H1 (cell line): ENCODE results near the gene ADCY2. TPM values are rescaled to one million over a fixed set of nuclear protein-coding genes. Genes with fewer than 3 reads are reported as not detected.

Experiments used
- CTCF ChIA-PET: fragments of 300-600 bp; sonication (Branson Sonifier 250); formaldehyde crosslinking; loops from one replicate; lab custom pipeline; 2021; ENCODE audit not compliant: partially characterized antibody; lab: Charles Lee
- POLR2A ChIA-PET: fragments of 300-600 bp; sonication (Branson Sonifier 250); formaldehyde crosslinking; loops from one replicate; lab custom pipeline; 2021; ENCODE audit warnings: inconsistent platforms; ENCODE audit not compliant: partially characterized antibody; lab: Charles Lee
- DNase-seq, 2 experiments: peaks; one replicate each; pipeline versions ENCODE4 v3.0.0 to v3.0.0-alpha.2; 2010 to 2022; ENCODE audit warnings: low spot score in 2 of 2, low read depth in 1 of 2, mixed read lengths in 1 of 2
- FAIRE-seq: peaks from 2 replicates; lab custom pipeline; 2011; peaks lifted over from hg19 to GRCh38; lab: Jason Lieb, UNC
- H2AFZ ChIP-seq: 2 replicates; pipeline ENCODE4 v1.8.1; 2012; ENCODE audit warnings: low read length, inconsistent platforms
- H2AK5ac ChIP-seq: 2 replicates; pipeline ENCODE4 v1.6.1; 2013; ENCODE audit warnings: low read depth, low read length
- H2BK120ac ChIP-seq: replicated peaks from 2 replicates; pipeline ENCODE3; 2013; ENCODE audit warnings: low read depth, low read length, inconsistent platforms
- H2BK12ac ChIP-seq: 2 replicates; pipeline ENCODE4 v1.6.1; 2013; ENCODE audit warnings: low read depth, low read length
- H2BK15ac ChIP-seq: 2 replicates; pipeline ENCODE4 v1.6.1; 2013; ENCODE audit warnings: low read length
- H2BK20ac ChIP-seq: 2 replicates; pipeline ENCODE4 v1.6.1; 2013; ENCODE audit warnings: low read length
- H2BK5ac ChIP-seq: 2 replicates; pipeline ENCODE4 v1.6.1; 2013; ENCODE audit warnings: low read depth, low read length
- H3K14ac ChIP-seq: 2 replicates; pipeline ENCODE4 v1.6.1; 2013; ENCODE audit warnings: inconsistent platforms; ENCODE audit not compliant: insufficient read length
- H3K18ac ChIP-seq: 2 replicates; pipeline ENCODE4 v1.6.1; 2013; ENCODE audit warnings: low read length; ENCODE audit errors: extremely low read depth
- H3K23ac ChIP-seq: 2 replicates; pipeline ENCODE4 v1.6.1; 2013; ENCODE audit warnings: inconsistent platforms; ENCODE audit not compliant: insufficient read length
- H3K23me2 ChIP-seq: 2 replicates; pipeline ENCODE4 v1.6.1; 2013; ENCODE audit warnings: low read depth, low read length
- H3K27ac ChIP-seq: 2 replicates; pipeline ENCODE4 v1.6.1; 2011; ENCODE audit warnings: low read depth, low read length, inconsistent platforms
- H3K27me3 ChIP-seq, 4 experiments: replicated peaks in 1 of 4; 1 replicate in 1 of 4; 2 replicates in 3 of 4; pipeline versions ENCODE4 v1.6.1 to v1.8.1; 2011 to 2013; ENCODE audit warnings: low read length in 3 of 4, mild to moderate bottlenecking in 3 of 4, inconsistent platforms in 2 of 4, mixed read lengths in 2 of 4, moderate library complexity in 1 of 4; ENCODE audit not compliant: control insufficient read depth in 3 of 4, insufficient read depth in 3 of 4; ENCODE audit errors: extremely low read depth in 1 of 4
- H3K36me3 ChIP-seq, 4 experiments: 2 replicates each; pipeline versions ENCODE4 v1.6.1 to v1.8.1; 2011 to 2013; ENCODE audit warnings: mild to moderate bottlenecking in 4 of 4, low read length in 3 of 4, moderate library complexity in 2 of 4, control low read depth in 1 of 4, inconsistent platforms in 1 of 4; ENCODE audit not compliant: insufficient read depth in 4 of 4, control insufficient read depth in 2 of 4
- H3K4ac ChIP-seq: replicated peaks from 2 replicates; pipeline ENCODE3; 2013; ENCODE audit warnings: low read length, low read depth, mixed read lengths, inconsistent platforms; ENCODE audit not compliant: insufficient read length
- H3K4me1 ChIP-seq, 4 experiments: replicated peaks in 1 of 4; 1 replicate in 1 of 4; 2 replicates in 3 of 4; pipeline versions ENCODE4 v1.6.1 to v1.8.1; 2011 to 2013; ENCODE audit warnings: low read length in 3 of 4, inconsistent platforms in 2 of 4, mixed read lengths in 1 of 4; ENCODE audit not compliant: insufficient read depth in 4 of 4, control insufficient read depth in 3 of 4
- H3K4me2 ChIP-seq, 2 experiments: 2 replicates each; pipeline versions ENCODE4 v1.6.1 to v1.8.1; 2011 to 2013; ENCODE audit warnings: low read depth in 2 of 2, low read length in 2 of 2, control low read depth in 1 of 2, inconsistent platforms in 1 of 2, mild to moderate bottlenecking in 1 of 2; ENCODE audit not compliant: insufficient read depth in 1 of 2
- H3K4me3 ChIP-seq, 4 experiments: fragments of 200-600, 300-600 bp in 1 of 4; sonication (generic), shearing (Covaris generic), sonication (Bioruptor Twin) in 1 of 4; 2 replicates each; pipeline versions ENCODE4 v1.5.1 to v1.8.1; 2011 to 2016; ENCODE audit warnings: low read length in 4 of 4, low read depth in 3 of 4, control low read depth in 2 of 4, inconsistent platforms in 2 of 4, mild to moderate bottlenecking in 2 of 4, mixed read lengths in 1 of 4, moderate library complexity in 1 of 4; ENCODE audit not compliant: insufficient read depth in 2 of 4; ENCODE audit errors: extremely low read depth in 1 of 4
- H3K56ac ChIP-seq: replicated peaks from 2 replicates; pipeline ENCODE3; 2013; ENCODE audit warnings: low read depth, mild to moderate bottlenecking, mixed read lengths, low read length, inconsistent platforms; ENCODE audit not compliant: insufficient read length
- H3K79me1 ChIP-seq: 2 replicates; pipeline ENCODE4 v1.6.1; 2013; ENCODE audit warnings: low read depth, low read length, control low read depth
- H3K79me2 ChIP-seq, 2 experiments: 2 replicates each; pipeline versions ENCODE4 v1.6.1 to v1.8.1; 2012 to 2013; ENCODE audit warnings: low read length in 2 of 2, mild to moderate bottlenecking in 2 of 2, inconsistent platforms in 1 of 2; ENCODE audit not compliant: insufficient read depth in 2 of 2, control insufficient read depth in 1 of 2
- H3K9ac ChIP-seq, 4 experiments: replicated peaks in 1 of 4; 1 replicate in 1 of 4; 2 replicates in 3 of 4; pipeline versions ENCODE4 v1.6.1 to v1.8.1; 2011 to 2013; ENCODE audit warnings: low read depth in 3 of 4, low read length in 3 of 4, control low read depth in 2 of 4, mild to moderate bottlenecking in 2 of 4, moderate library complexity in 2 of 4, inconsistent platforms in 1 of 4; ENCODE audit errors: extremely low read depth in 1 of 4
- H3K9me3 ChIP-seq, 2 experiments: 2 replicates each; pipeline versions ENCODE4 v1.6.1 to v1.8.1; 2012 to 2013; ENCODE audit warnings: mild to moderate bottlenecking in 2 of 2, moderate library complexity in 2 of 2, control low read depth in 1 of 2, inconsistent platforms in 1 of 2, low read depth in 1 of 2, low read length in 1 of 2, mixed read lengths in 1 of 2; ENCODE audit not compliant: insufficient read depth in 2 of 2
- H4K20me1 ChIP-seq, 2 experiments: replicated peaks in 1 of 2; 2 replicates each; pipeline versions ENCODE3 to v1.8.1; 2011 to 2013; ENCODE audit warnings: inconsistent platforms in 2 of 2, low read length in 2 of 2, mild to moderate bottlenecking in 1 of 2; ENCODE audit not compliant: insufficient read depth in 2 of 2, control insufficient read depth in 1 of 2
- H4K5ac ChIP-seq: 2 replicates; pipeline ENCODE4 v1.6.1; 2013; ENCODE audit warnings: low read length, low read depth, mixed read lengths, inconsistent platforms; ENCODE audit not compliant: insufficient read length
- H4K8ac ChIP-seq: 2 replicates; pipeline ENCODE4 v1.8.0; 2013; ENCODE audit warnings: mild to moderate bottlenecking, moderate library complexity, low read length, inconsistent platforms; ENCODE audit not compliant: insufficient read depth; ENCODE audit errors: extremely low read depth
- H4K91ac ChIP-seq: replicated peaks from 2 replicates; pipeline ENCODE3; 2013; ENCODE audit warnings: low read length, mixed read lengths, inconsistent platforms; ENCODE audit not compliant: insufficient read length
- ATF3 ChIP-seq: IDR thresholded peaks from 2 replicates; pipeline ENCODE4 v1.6.1; 2011; ENCODE audit warnings: low read depth, mild to moderate bottlenecking, low read length; ENCODE audit not compliant: insufficient read depth
- CBX8 ChIP-seq: fragments of 300-800, 300-1000 bp; sonication (generic); IDR thresholded peaks from 2 replicates; pipeline ENCODE4 v1.7.1; 2016; ENCODE audit warnings: low read depth, low read length, borderline replicate concordance
- CREB1 ChIP-seq: IDR thresholded peaks from 2 replicates; pipeline ENCODE4 v1.6.1; 2012; ENCODE audit warnings: inconsistent platforms
- EP300 ChIP-seq, 2 experiments: IDR thresholded peaks; 1 replicate in 1 of 2; 2 replicates in 1 of 2; pipeline ENCODE4 v1.6.1; 2011 to 2012; ENCODE audit warnings: low read depth in 2 of 2, low read length in 2 of 2, mild to moderate bottlenecking in 2 of 2, borderline replicate concordance in 1 of 2, inconsistent platforms in 1 of 2, moderate library complexity in 1 of 2
- FOSL1 ChIP-seq: IDR thresholded peaks from 2 replicates; pipeline ENCODE4 v1.6.1; 2011; ENCODE audit warnings: mild to moderate bottlenecking, low read depth, low read length, moderate library complexity; ENCODE audit not compliant: insufficient read depth
- HDAC2 ChIP-seq, 2 experiments: fragments of 300-600 bp in 1 of 2; sonication (generic) in 1 of 2; IDR thresholded peaks; 2 replicates each; pipeline ENCODE4 v1.6.1; 2011 to 2012; ENCODE audit warnings: low read depth in 2 of 2, low read length in 2 of 2, mild to moderate bottlenecking in 2 of 2, moderate library complexity in 2 of 2, borderline replicate concordance in 1 of 2, inconsistent platforms in 1 of 2
- JUND ChIP-seq: IDR thresholded peaks from 2 replicates; pipeline ENCODE4 v1.6.1; 2011; ENCODE audit warnings: mild to moderate bottlenecking, improper control_type of control experiment, low read length
- KDM5A ChIP-seq: fragments of 200-600 bp; IDR thresholded peaks from 2 replicates; pipeline ENCODE4 v1.7.1; 2012; ENCODE audit warnings: mild to moderate bottlenecking, low read length, inconsistent platforms, mixed read lengths
- POLR2A ChIP-seq, 2 experiments: IDR thresholded peaks; 1 replicate in 1 of 2; 2 replicates in 1 of 2; pipeline ENCODE4 v1.6.1; 2011; ENCODE audit warnings: low read depth in 2 of 2, low read length in 2 of 2, mild to moderate bottlenecking in 2 of 2; ENCODE audit errors: control extremely low read depth in 1 of 2
- RFX5 ChIP-seq: IDR thresholded peaks from 2 replicates; pipeline ENCODE4 v1.6.1; 2011; ENCODE audit warnings: low read depth, low read length, improper control_type of control experiment, borderline replicate concordance
- SP1 ChIP-seq: IDR thresholded peaks from 2 replicates; pipeline ENCODE4 v1.6.1; 2011; ENCODE audit warnings: low read depth, low read length
- SUZ12 ChIP-seq: fragments of 200-600 bp; sonication (generic); IDR thresholded peaks from 2 replicates; pipeline ENCODE4 v1.6.1; 2012; ENCODE audit warnings: mild to moderate bottlenecking, inconsistent platforms, low read length, moderate library complexity, mixed read lengths
- TBP ChIP-seq: IDR thresholded peaks from 2 replicates; pipeline ENCODE4 v1.6.1; 2011; ENCODE audit warnings: low read depth, low read length, improper control_type of control experiment
- ZNF274 ChIP-seq: IDR thresholded peaks from 2 replicates; pipeline ENCODE4 v1.7.0; 2012; ENCODE audit warnings: low read length, borderline replicate concordance; ENCODE audit errors: extremely low read depth
- WGBS, 2 experiments: shearing (Covaris generic) in 1 of 2; methylation state at CpG; one replicate each; pipeline versions ENCODE4 v1.1.6 to v1.1.7; 2013 to 2015; ENCODE audit warnings: low lambda C conversion rate in 2 of 2, mixed read lengths in 2 of 2, inconsistent platforms in 1 of 2, low coverage in 1 of 2, missing lambda C conversion rate in 1 of 2; ENCODE audit not compliant: insufficient replicate concordance in 2 of 2, insufficient coverage in 1 of 2, insufficient read length in 1 of 2; ENCODE audit errors: extremely low coverage in 1 of 2, missing lambda C conversion rate in 1 of 2; 5-methylcytosine and 5-hydroxymethylcytosine counted together
- polyA plus RNA-seq, 7 experiments: library from polyadenylated mRNA; depleted of rRNA in 3 of 7; stranded (reverse) in 5 of 7; unstranded in 2 of 7; fragments of >200 nt in 5 of 7; fragments of 200-250 nt in 2 of 7; gene quantifications; 1 replicate in 5 of 7; 2 replicates in 1 of 7; 4 replicates in 1 of 7; pipeline versions ENCODE4 v1.2.1 to v1.2.3, GENCODE V29; 2011 to 2013; ENCODE audit warnings: missing spikeins in 2 of 7, mixed read lengths in 2 of 7
- total RNA-seq: library from RNA; stranded (reverse); fragmentation: NEBNext Ultra II Directional; extraction: Animal tissue kit (Norgen Biotek cat#: 25700); gene quantifications from 2 replicates; pipeline ENCODE4 v1.2.1, GENCODE V29; 2021

The ADCY2 gene
- total and polyA plus RNA-seq, 2 of the 8 experiments (the other 6 are each of a cell fraction or from before 2014, with no cell fraction given) = 35.8 to 122 TPM

GRCh38 chr5:7802855-7803254, 406.9 kb downstream of the ADCY2 start:
- Histone ChIP-seq H3K79me2 (no peaks in the 10 kb centered on the region), H3K27me3 (no peaks in the 10 kb centered on the region), H3K4ac (no peak overlapping the region), H3K23ac (no peak overlapping the region), H3K4me3 (no peak overlapping the region), H2AK5ac (no peak overlapping the region), H3K79me1 (no peaks in the 10 kb centered on the region), H3K9ac (no peak overlapping the region), H3K9me3 (no peaks in the 10 kb centered on the region), H4K5ac (no peak overlapping the region), H3K18ac (no peak overlapping the region), H2AFZ (no peak overlapping the region), H2BK5ac (no peak overlapping the region), H2BK15ac (no peak overlapping the region), H4K8ac (no peak overlapping the region), H3K4me1 (no peaks in the 10 kb centered on the region), H4K91ac (no peak overlapping the region), H2BK20ac (no peak overlapping the region), H3K4me2 (no peak overlapping the region), H3K36me3 (peaks cover 0 to 20% (median 2%) of the 10 kb centered on the region in 4 experiments; a peak in 5 of 8 replicates), H3K56ac (no peak overlapping the region), H3K14ac (no peak overlapping the region), H2BK120ac (no peak overlapping the region), H4K20me1 (no peaks in the 10 kb centered on the region), H2BK12ac (no peak overlapping the region), H3K23me2 (no peaks in the 10 kb centered on the region), H3K27ac (no peak overlapping the region)
- WGBS, 2 experiments = 89% methylated on average over 6 of the region's 6 CpGs; no CpG with 5 or more reads in 1 of the 2 experiments
- ChIA-PET CTCF (interaction anchor here (1.1 kb wide), 1 partner anchor 50 kb away, joined by 3 read pairs; no protein-coding TSS in a partner anchor), POLR2A (interaction anchor here (1.5 kb wide), 1 partner anchor 9 kb away, joined by 3 read pairs; no protein-coding TSS in a partner anchor)
- no peak for DNase-seq
- no peak for FAIRE-seq
- TF ChIP-seq RFX5 (no peak), SP1 (no peak), POLR2A (IDR thresholded peaks at IDR 0.05; ENCODE audit: control extremely low read depth in 1 of 2, low read depth in 2 of 2, low read length in 2 of 2) (no peak), CREB1 (no peak), JUND (no peak), SUZ12 (no peak), CBX8 (no peak), FOSL1 (no peak), HDAC2 (IDR thresholded peaks at IDR 0.05; ENCODE audit: borderline replicate concordance in 1 of 2, low read depth in 2 of 2, low read length in 2 of 2) (no peak), ATF3 (no peak), KDM5A (no peak), TBP (no peak), ZNF274 (no peak), EP300 (IDR thresholded peaks at IDR 0.05; ENCODE audit: borderline replicate concordance in 1 of 2, low read depth in 2 of 2, low read length in 2 of 2) (no peak)
